ENCODE measurements around the gene CCN5. TPM values are rescaled to one million over a fixed set of nuclear protein-coding genes. Genes with fewer than 3 reads are reported as not detected.
A peak's percentile ranks its signal among the peaks of the same experiment; 100 is the strongest.

The CCN5 gene
- total and polyA plus RNA-seq, 5 donors: 85.2 to 292 (median 99.6) TPM

DNA sequence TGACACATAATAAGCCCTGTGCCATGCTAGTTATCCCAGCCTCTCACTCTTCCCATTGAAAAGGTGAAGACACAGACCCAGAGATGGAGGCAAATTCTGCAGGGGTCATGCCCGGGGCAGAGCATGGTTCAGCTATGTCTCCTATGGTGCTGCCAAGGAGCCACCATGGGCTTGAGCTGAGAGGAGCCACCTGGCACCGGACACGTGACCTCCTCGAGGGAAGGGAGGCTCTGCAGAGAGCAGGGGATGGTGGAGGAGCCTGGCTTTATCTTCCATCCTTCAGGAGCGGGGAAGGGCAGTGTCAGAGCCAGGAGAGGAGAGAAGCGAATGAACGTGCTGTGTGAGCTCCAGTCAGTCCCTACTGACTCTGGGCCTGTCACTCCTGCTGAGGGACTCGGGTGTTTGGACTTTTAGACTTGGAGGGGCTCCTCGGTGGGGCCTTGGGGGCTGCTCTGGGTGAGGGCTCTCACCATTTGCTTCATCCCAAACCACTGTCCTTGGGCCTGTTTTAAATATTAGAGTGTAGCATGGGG, 11.1 kb upstream of the CCN5 start:
- H3K4me1 ChIP-seq (ENCODE audit: control insufficient read depth, insufficient read depth, low read length): peaks cover 20% of the 10 kb centered on the region
- no peaks in the 10 kb centered on the region for H3K27me3 ChIP-seq (ENCODE audit: control insufficient read depth, insufficient read depth)
- DNase-seq: peak in 2 of 3 donors; percentile 51 to 56
- H3K9me3 ChIP-seq (ENCODE audit: control insufficient read depth, low read length): no peaks in the 10 kb centered on the region
- WGBS: 79% methylated on average over 9 of the region's 9 CpGs
- intact Hi-C loops (cut with DNase I): no loop called here
- peak overlapping the region; percentile 74 for H3K27ac ChIP-seq (ENCODE audit: low read length)
- no peak overlapping the region for H3K4me3 ChIP-seq (ENCODE audit: low read length)
- ATAC-seq: no peak

- intact Hi-C loops (cut with DNase I): no loop called here
- ATAC-seq: no peak
- Histone ChIP-seq H3K4me3 (ENCODE audit: low read length) (no peak overlapping the region), H3K27me3 (ENCODE audit: control insufficient read depth, insufficient read depth) (no peaks in the 10 kb centered on the region), H3K27ac (ENCODE audit: low read length) (peak overlapping the region; percentile 28), H3K9me3 (ENCODE audit: control insufficient read depth, low read length) (no peaks in the 10 kb centered on the region), H3K4me1 (ENCODE audit: control insufficient read depth, insufficient read depth, low read length) (peaks cover 20% of the 10 kb centered on the region)
- 75% methylated on average over 4 of the region's 4 CpGs for WGBS
- peak in 2 of 3 donors; percentile 35 to 49 for DNase-seq
Measured at GRCh38 chr20:44704551-44704971, 10.6 kb upstream of the CCN5 start.

DNA sequence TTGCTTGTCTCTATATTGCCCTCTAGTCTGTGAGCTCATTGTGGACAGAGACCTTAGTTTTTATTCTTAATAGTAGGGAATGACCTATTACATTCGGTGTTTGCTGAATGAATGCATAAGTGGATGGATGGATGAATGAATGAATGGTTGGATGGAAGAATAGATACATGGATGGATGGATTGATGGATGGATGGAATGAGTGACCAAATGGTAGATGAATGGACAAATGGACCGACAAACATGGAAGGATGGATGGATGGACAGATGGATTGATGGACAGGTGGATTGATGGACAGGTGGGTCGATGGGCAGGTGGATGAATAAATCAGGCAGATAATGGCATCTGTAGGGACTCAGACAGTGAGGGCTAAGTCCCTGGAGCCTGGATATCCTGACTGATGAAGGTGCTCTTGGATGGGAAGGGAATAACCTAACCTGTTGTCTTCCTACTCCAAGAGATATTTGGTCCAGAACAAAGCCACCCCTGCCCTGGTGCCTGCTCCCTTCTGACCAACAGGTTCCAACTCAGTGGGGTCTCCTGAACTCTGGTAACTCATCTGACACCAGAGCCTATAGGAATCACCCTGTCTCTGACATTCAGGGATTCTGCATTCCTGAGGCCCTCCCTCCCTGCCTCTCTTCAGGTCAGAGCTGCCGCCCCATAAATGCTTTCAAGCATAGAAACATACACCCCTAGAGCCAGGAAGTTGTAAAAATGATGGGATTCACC, 9.6 kb upstream of the CCN5 start:
- Histone ChIP-seq H3K27me3 (ENCODE audit: control insufficient read depth, insufficient read depth) (no peaks in the 10 kb centered on the region), H3K4me3 (ENCODE audit: low read length) (no peak overlapping the region), H3K4me1 (ENCODE audit: control insufficient read depth, insufficient read depth, low read length) (peaks cover 20% of the 10 kb centered on the region), H3K27ac (ENCODE audit: low read length) (peak overlapping the region; percentile 42), H3K9me3 (ENCODE audit: control insufficient read depth, low read length) (no peaks in the 10 kb centered on the region)
- ATAC-seq (no peak), DNase-seq (no peak)
- intact Hi-C loops (cut with DNase I): no loop called here
- 85% methylated on average over 4 of the region's 4 CpGs for WGBS

- H3K4me1 ChIP-seq (ENCODE audit: control insufficient read depth, insufficient read depth, low read length): peaks cover 22% of the 10 kb centered on the region
- no peaks in the 10 kb centered on the region for H3K9me3 ChIP-seq (ENCODE audit: control insufficient read depth, low read length)
- peak in 2 of 3 donors; percentile 76 to 83 for DNase-seq
Measured at GRCh38 chr20:44706301-44707017, 8.7 kb upstream of the CCN5 start.

GRCh38 chr20:44707018-44707579, 8.1 kb upstream of the CCN5 start:
- no peak for ATAC-seq
- intact Hi-C loops (cut with DNase I): no loop called here
- Histone ChIP-seq H3K4me1 (ENCODE audit: control insufficient read depth, insufficient read depth, low read length) (peaks cover 17% of the 10 kb centered on the region), H3K9me3 (ENCODE audit: control insufficient read depth, low read length) (no peaks in the 10 kb centered on the region), H3K27me3 (ENCODE audit: control insufficient read depth, insufficient read depth) (no peaks in the 10 kb centered on the region), H3K27ac (ENCODE audit: low read length) (no peak overlapping the region), H3K4me3 (ENCODE audit: low read length) (no peak overlapping the region)
- 80% methylated on average over 5 of the region's 5 CpGs for WGBS
- no peak for DNase-seq

More at GRCh38 chr20:44706301-44707017, 8.7 kb upstream of the CCN5 start:
- peak; percentile 24 to 73 for ATAC-seq
- 39% methylated on average over 10 of the region's 10 CpGs for whole genome bisulfite sequencing
- H3K27ac ChIP-seq (ENCODE audit: low read length): peak overlapping the region; percentile 93
- no peaks in the 10 kb centered on the region for H3K27me3 ChIP-seq (ENCODE audit: control insufficient read depth, insufficient read depth)
- intact Hi-C loops (cut with DNase I): no loop called here
- H3K4me3 ChIP-seq (ENCODE audit: low read length): no peak overlapping the region

DNA sequence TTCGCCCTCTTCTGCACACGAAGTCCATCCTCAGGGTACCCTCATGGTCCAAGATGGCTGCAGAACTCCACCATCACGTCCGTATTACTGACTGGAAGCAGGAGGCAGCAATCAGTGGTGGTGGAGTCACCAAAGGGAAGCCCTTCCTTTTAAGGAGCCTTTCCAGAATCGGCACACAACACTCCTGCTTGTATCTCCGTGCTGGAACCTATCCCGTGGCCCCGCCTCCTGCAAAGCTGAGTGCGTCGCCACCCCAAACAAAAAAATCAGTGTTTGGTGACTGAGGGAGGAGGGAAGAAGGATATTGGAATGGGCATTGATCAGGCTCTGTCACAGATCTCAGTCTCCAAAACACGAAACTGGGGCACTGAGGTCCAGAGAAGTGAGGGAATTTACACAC, 5.8 kb upstream of the CCN5 start:
- peaks cover 11% of the 10 kb centered on the region for H3K4me1 ChIP-seq (ENCODE audit: control insufficient read depth, insufficient read depth, low read length)
- no peak overlapping the region for H3K27ac ChIP-seq (ENCODE audit: low read length)
- no peaks in the 10 kb centered on the region for H3K9me3 ChIP-seq (ENCODE audit: control insufficient read depth, low read length)
- intact Hi-C loops (cut with DNase I): no loop called here
- DNase-seq (peak in 2 of 3 donors; percentile 48 to 60), ATAC-seq (no peak)
- no peak overlapping the region for H3K4me3 ChIP-seq (ENCODE audit: low read length)
- H3K27me3 ChIP-seq (ENCODE audit: control insufficient read depth, insufficient read depth): no peaks in the 10 kb centered on the region
- 67% methylated on average over 11 of the region's 11 CpGs for WGBS

DNA sequence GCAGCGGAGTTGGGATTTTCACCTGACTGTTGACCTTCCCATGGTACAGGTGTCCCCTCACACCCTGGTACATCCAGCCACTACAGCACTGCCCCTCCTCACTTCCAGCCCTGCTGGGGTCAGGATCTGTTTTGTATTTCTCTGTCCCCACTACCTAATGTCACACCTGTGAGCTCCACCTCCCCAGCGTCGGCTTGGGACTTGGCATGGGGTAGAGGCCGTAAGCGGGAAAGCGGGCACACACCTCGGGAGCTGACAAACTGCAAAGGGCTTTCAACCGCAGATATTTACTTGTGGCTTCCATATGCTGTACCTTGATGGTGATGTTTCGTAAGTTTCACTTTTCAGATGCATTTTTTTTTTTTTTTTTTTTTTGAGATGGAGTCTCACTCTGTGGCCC, 5.4 kb upstream of the CCN5 start:
- WGBS: 93% methylated on average over 9 of the region's 9 CpGs
- no peak for ATAC-seq
- peak in 2 of 3 donors; percentile 31 to 50 for DNase-seq
- intact Hi-C loops (cut with DNase I): no loop called here
- Histone ChIP-seq H3K9me3 (ENCODE audit: control insufficient read depth, low read length) (no peaks in the 10 kb centered on the region), H3K4me1 (ENCODE audit: control insufficient read depth, insufficient read depth, low read length) (peaks cover 12% of the 10 kb centered on the region), H3K4me3 (ENCODE audit: low read length) (no peak overlapping the region), H3K27me3 (ENCODE audit: control insufficient read depth, insufficient read depth) (no peaks in the 10 kb centered on the region), H3K27ac (ENCODE audit: low read length) (peak overlapping the region; percentile 4)

DNA sequence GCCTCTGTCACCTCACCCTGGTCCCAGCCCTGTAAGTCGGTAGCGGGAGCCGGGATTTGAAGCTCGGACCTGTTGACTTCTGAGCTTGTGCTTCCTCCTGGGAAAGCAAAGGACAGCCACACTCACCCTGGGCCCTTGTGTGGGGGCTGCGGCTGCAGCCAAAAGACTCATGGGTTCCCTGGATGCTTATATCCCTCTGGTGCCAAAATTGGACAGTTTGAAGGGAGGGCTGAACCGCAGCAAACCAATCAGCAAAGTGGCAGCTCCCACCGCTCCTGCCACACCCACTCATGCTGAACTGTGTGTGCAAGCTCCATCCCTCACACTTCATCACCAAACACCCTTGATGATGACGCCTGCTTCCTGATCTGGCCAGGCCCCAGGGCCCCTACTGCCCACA, 3.9 kb upstream of the CCN5 start:
- intact Hi-C loops (cut with DNase I): no loop called here
- DNase-seq: peak; percentile 75 to 91 (median 90)
- peak overlapping the region; percentile 83 for H3K27ac ChIP-seq (ENCODE audit: low read length)
- no peaks in the 10 kb centered on the region for H3K9me3 ChIP-seq (ENCODE audit: control insufficient read depth, low read length)
- no peak overlapping the region for H3K4me3 ChIP-seq (ENCODE audit: low read length)
- peak; percentile 83 to 85 for ATAC-seq
- 42% methylated on average over 8 of the region's 8 CpGs for WGBS
- peaks cover 15% of the 10 kb centered on the region for H3K4me1 ChIP-seq (ENCODE audit: control insufficient read depth, insufficient read depth, low read length)
- no peaks in the 10 kb centered on the region for H3K27me3 ChIP-seq (ENCODE audit: control insufficient read depth, insufficient read depth)

- DNase-seq: peak in 2 of 3 donors; percentile 72 to 84
- peaks cover 15% of the 10 kb centered on the region for H3K4me1 ChIP-seq (ENCODE audit: control insufficient read depth, insufficient read depth, low read length)
- intact Hi-C loops (cut with DNase I): no loop called here
- H3K4me3 ChIP-seq (ENCODE audit: low read length): no peak overlapping the region
- no peaks in the 10 kb centered on the region for H3K27me3 ChIP-seq (ENCODE audit: control insufficient read depth, insufficient read depth)
- peak overlapping the region; percentile 95 for H3K27ac ChIP-seq (ENCODE audit: low read length)
- no peaks in the 10 kb centered on the region for H3K9me3 ChIP-seq (ENCODE audit: control insufficient read depth, low read length)
- 38% methylated on average over 13 of the region's 13 CpGs for WGBS
- ATAC-seq: peak; percentile 68 to 74
Measured at GRCh38 chr20:44714102-44714700, 968 bp upstream of the CCN5 start.

- Histone ChIP-seq H3K27ac (ENCODE audit: low read length) (peak overlapping the region; percentile 73), H3K27me3 (ENCODE audit: control insufficient read depth, insufficient read depth) (no peaks in the 10 kb centered on the region), H3K9me3 (ENCODE audit: control insufficient read depth, low read length) (no peaks in the 10 kb centered on the region), H3K4me3 (ENCODE audit: low read length) (peak overlapping the region; percentile 1), H3K4me1 (ENCODE audit: control insufficient read depth, insufficient read depth, low read length) (peaks cover 17% of the 10 kb centered on the region)
- WGBS: 74% methylated on average over 5 of the region's 5 CpGs
- ATAC-seq (no peak), DNase-seq (peak in 1 of 3 donors; percentile 57)
- intact Hi-C loops (cut with DNase I): no loop called here
Measured at GRCh38 chr20:44715499-44716308, 535 bp downstream of the CCN5 start.
